ENCODE data around the gene SACM1L. TPM values are rescaled to one million over a fixed set of nuclear protein-coding genes. Genes with fewer than 3 reads are reported as not detected.

Gene SACM1L
- total RNA-seq, 1 experiment from 2014 or later: 79.6 TPM

- TF ChIP-seq ARID4B (CRISPR knock-in tag; IDR thresholded peaks at IDR 0.05; ENCODE audit: borderline replicate concordance) (no peak), E2F5 (CRISPR knock-in tag; IDR thresholded peaks at IDR 0.05) (no peak), RORB (CRISPR knock-in tag; IDR thresholded peaks at IDR 0.05) (no peak), FOXJ3 (CRISPR knock-in tag; IDR thresholded peaks at IDR 0.05; ENCODE audit: borderline replicate concordance) (no peak), E2F1 (CRISPR knock-in tag; IDR thresholded peaks at IDR 0.05) (no peak)
Measured at GRCh38 chr3:45704301-45704943, 15.2 kb downstream of the SACM1L start (continued).

- H3K36me3 Mint-ChIP-seq: peaks cover 50% of the 10 kb centered on the region
- H3K4me3 Mint-ChIP-seq: no peak overlapping the region
- TF ChIP-seq ELF4 (CRISPR knock-in tag; IDR thresholded peaks at IDR 0.05; ENCODE audit: low read depth): no peak
- no peak for TF ChIP-seq ATF2 (CRISPR knock-in tag; IDR thresholded peaks at IDR 0.05; ENCODE audit: borderline replicate concordance, low read depth)
- no peak for TF ChIP-seq JUN (CRISPR knock-in tag; IDR thresholded peaks at IDR 0.05)
- no peak for TF ChIP-seq E2F4 (CRISPR knock-in tag; IDR thresholded peaks at IDR 0.05; ENCODE audit: borderline replicate concordance, low read depth)
- no peak for TF ChIP-seq ZNF138 (CRISPR knock-in tag; conservative IDR thresholded peaks at IDR 0.05)
- TF ChIP-seq CTCF (IDR thresholded peaks at IDR 0.05): no peak
- TF ChIP-seq CDX4 (CRISPR knock-in tag; IDR thresholded peaks at IDR 0.05; ENCODE audit: borderline replicate concordance): no peak
- TF ChIP-seq PRDM15 (CRISPR knock-in tag; IDR thresholded peaks at IDR 0.05): no peak
- TF ChIP-seq ZNF423 (CRISPR knock-in tag; IDR thresholded peaks at IDR 0.05): no peak
- TF ChIP-seq ATF6 (CRISPR knock-in tag; IDR thresholded peaks at IDR 0.05): no peak
Measured at GRCh38 chr3:45705839-45706808, 16.9 kb downstream of the SACM1L start.

More at GRCh38 chr3:45705839-45706808, 16.9 kb downstream of the SACM1L start:
- Mint-ChIP-seq H3K4me1 (peaks cover 31% of the 10 kb centered on the region), H3K27me3 (ENCODE audit: low read depth) (no peaks in the 10 kb centered on the region), H3K9me3 (no peaks in the 10 kb centered on the region), H3K27ac (no peak overlapping the region)
- DNase-seq (ENCODE audit: low spot score): no peak
- ChIA-PET POLR2A (no interaction called here), CTCF (no interaction called here)
- no peak for ATAC-seq
